ENCODE measurements around the gene AP2M1.

GRCh38 chr3:184155644-184156521 is 18.8 kb upstream of the AP2M1 start:
- TF ChIP-seq CTCF (IDR thresholded peaks at IDR 0.05; ENCODE audit: low read depth, low read length, missing input control), result no peak
- no peak for TF ChIP-seq HNF4G (IDR thresholded peaks at IDR 0.05)
- TF ChIP-seq ATF3 (IDR thresholded peaks at IDR 0.05), result no peak
- no peak for TF ChIP-seq RAD21 (IDR thresholded peaks at IDR 0.05)
- no peak for TF ChIP-seq TAF1 (conservative IDR thresholded peaks at IDR 0.05)
